ENCODE data around the gene MS4A6A. TPM values are rescaled to one million over a fixed set of nuclear protein-coding genes. Genes with fewer than 3 reads are reported as not detected.

MS4A6A gene
- total RNA-seq, 4 donors from 2014 or later, result 53.1 to 103 (median 71.4) TPM

GRCh38 chr11:60145677-60146076, 37.2 kb downstream of the MS4A6A start:
- TF ChIP-seq CTCF (IDR thresholded peaks at IDR 0.05), result no peak
- no peak for TF ChIP-seq POLR2A (IDR thresholded peaks at IDR 0.05)
- TF ChIP-seq EP300 (IDR thresholded peaks at IDR 0.05), result no peak
- H3K27me3 ChIP-seq, result no peaks in the 10 kb centered on the region
- no peaks in the 10 kb centered on the region for H3K9me3 ChIP-seq
- no peak for DNase-seq (ENCODE audit: low spot score in 2 of 2)
- no peaks in the 10 kb centered on the region for H3K4me1 ChIP-seq
- no peaks in the 10 kb centered on the region for H3K36me3 ChIP-seq
- H3K27ac ChIP-seq, result no peak overlapping the region
- no peak overlapping the region for H3K4me3 ChIP-seq
- 84 to 97% methylated on average over 3 of the region's 3 CpGs for WGBS, 2 donors

- 90% methylated on average over 3 of the region's 3 CpGs for WGBS, 2 donors
- H3K27ac ChIP-seq, result no peak overlapping the region
- no peak overlapping the region for H3K4me3 ChIP-seq
- no peaks in the 10 kb centered on the region for H3K9me3 ChIP-seq
- no peaks in the 10 kb centered on the region for H3K4me1 ChIP-seq
- H3K27me3 ChIP-seq, result no peaks in the 10 kb centered on the region
- DNase-seq (ENCODE audit: low spot score in 2 of 2), result no peak
- H3K36me3 ChIP-seq, result no peaks in the 10 kb centered on the region
- TF ChIP-seq EP300 (IDR thresholded peaks at IDR 0.05), result no peak
- TF ChIP-seq CTCF (IDR thresholded peaks at IDR 0.05), result no peak
- no peak for TF ChIP-seq POLR2A (IDR thresholded peaks at IDR 0.05)
Measured at GRCh38 chr11:60143768-60144167, 39.1 kb downstream of the MS4A6A start.

GRCh38 chr11:60133917-60134316, 49.0 kb downstream of the MS4A6A start:
- H3K4me1 ChIP-seq, result no peaks in the 10 kb centered on the region
- no peak overlapping the region for H3K27ac ChIP-seq
- H3K27me3 ChIP-seq, result no peaks in the 10 kb centered on the region
- H3K36me3 ChIP-seq, result no peaks in the 10 kb centered on the region
- DNase-seq (ENCODE audit: low spot score in 2 of 2), result no peak
- H3K9me3 ChIP-seq, result peaks cover 0 to 31% (median 0%) of the 10 kb centered on the region in 4 donors
- WGBS, 2 donors, result 9 to 14% methylated on average over 1 of the region's 1 CpG
- H3K4me3 ChIP-seq, result no peak overlapping the region
- no peak for TF ChIP-seq POLR2A (IDR thresholded peaks at IDR 0.05)
- TF ChIP-seq EP300 (IDR thresholded peaks at IDR 0.05), result no peak
- TF ChIP-seq CTCF (IDR thresholded peaks at IDR 0.05), result no peak

- TF ChIP-seq CTCF (IDR thresholded peaks at IDR 0.05), result no peak
- TF ChIP-seq POLR2A (IDR thresholded peaks at IDR 0.05), result no peak
- no peak for TF ChIP-seq EP300 (IDR thresholded peaks at IDR 0.05)
- Histone ChIP-seq H3K4me1 (no peaks in the 10 kb centered on the region), H3K27me3 (no peaks in the 10 kb centered on the region), H3K36me3 (no peaks in the 10 kb centered on the region), H3K4me3 (no peak overlapping the region), H3K27ac (no peak overlapping the region), H3K9me3 (peaks cover 0 to 23% (median 0%) of the 10 kb centered on the region in 4 donors)
- DNase-seq (ENCODE audit: low spot score in 2 of 2), result no peak
- WGBS, 2 donors, result 66 to 70% methylated on average over 3 of the region's 3 CpGs
Measured at GRCh38 chr11:60131912-60132311, 51.0 kb downstream of the MS4A6A start.

- H3K27me3 ChIP-seq, result no peaks in the 10 kb centered on the region
- H3K27ac ChIP-seq, result no peak overlapping the region
- H3K4me1 ChIP-seq, result no peaks in the 10 kb centered on the region
- H3K4me3 ChIP-seq, result no peak overlapping the region
- peaks cover 0 to 10% (median 0%) of the 10 kb centered on the region in 4 donors for H3K9me3 ChIP-seq
- no peaks in the 10 kb centered on the region for H3K36me3 ChIP-seq
- no peak for DNase-seq (ENCODE audit: low spot score in 2 of 2)
- TF ChIP-seq POLR2A (IDR thresholded peaks at IDR 0.05), result no peak
- peak in 1 of 5 experiments; percentile 20 for TF ChIP-seq CTCF (IDR thresholded peaks at IDR 0.05)
Measured at GRCh38 chr11:60130496-60130895, 52.4 kb downstream of the MS4A6A start.

Measured in tibial nerve (tissue), 4 donors.